Measurements from ENCODE around the gene TNFAIP8L1. TPM values are rescaled to one million over a fixed set of nuclear protein-coding genes. Genes with fewer than 3 reads are reported as not detected.

Gene TNFAIP8L1
- total and polyA plus RNA-seq, 4 donors = 15.6 to 29.0 (median 20.1) TPM

GRCh38 chr19:4633140-4633967 is 6.0 kb upstream of the TNFAIP8L1 start:
- no peak for DNase-seq (ENCODE audit: low spot score)
- Histone ChIP-seq H3K27ac (ENCODE audit: low read depth in 1 of 2, low read length in 2 of 2) (no peak overlapping the region), H3K4me3 (ENCODE audit: low read depth in 1 of 3, low read length in 3 of 3) (no peak overlapping the region), H3K27me3 (ENCODE audit: control insufficient read depth in 4 of 4, insufficient read depth in 4 of 4, low read length in 3 of 4) (no peaks in the 10 kb centered on the region), H3K9ac (ENCODE audit: low read depth in 1 of 2, low read length in 2 of 2) (no peak overlapping the region), H3K4me1 (ENCODE audit: control insufficient read depth in 4 of 4, insufficient read depth in 4 of 4, low read length in 3 of 4) (peaks cover 0 to 17% (median 8%) of the 10 kb centered on the region in 4 donors), H3K9me3 (ENCODE audit: control insufficient read depth in 4 of 4, low read length in 3 of 4) (no peaks in the 10 kb centered on the region), H3K36me3 (ENCODE audit: control insufficient read depth in 4 of 4, insufficient read depth in 3 of 4, low read depth in 1 of 4, low read length in 3 of 4) (no peaks in the 10 kb centered on the region)
- no peak for TF ChIP-seq MAX (IDR thresholded peaks at IDR 0.05)
- no peak for TF ChIP-seq YY1 (IDR thresholded peaks at IDR 0.05)
- TF ChIP-seq CTCF (IDR thresholded peaks at IDR 0.05; ENCODE audit: low read depth, low read length, missing input control) = peak; percentile 81
- no peak for TF ChIP-seq ATF3 (IDR thresholded peaks at IDR 0.05)
- peak; percentile 70 to 84 for TF ChIP-seq RAD21 (IDR thresholded peaks at IDR 0.05)
- 37% methylated on average over 14 of the region's 14 CpGs for WGBS

- WGBS = 47% methylated on average over 13 of the region's 13 CpGs
- Histone ChIP-seq H3K4me3 (ENCODE audit: low read depth in 1 of 3, low read length in 3 of 3) (peak overlapping the region in 2 of 3 donors; percentile 48 to 55), H3K4me1 (ENCODE audit: control insufficient read depth in 4 of 4, insufficient read depth in 4 of 4, low read length in 3 of 4) (peaks cover under 1 to 24% (median 18%) of the 10 kb centered on the region in 4 donors)
Measured at GRCh38 chr19:4635754-4636116, 3.6 kb upstream of the TNFAIP8L1 start.

More at GRCh38 chr19:4635754-4636116, 3.6 kb upstream of the TNFAIP8L1 start:
- Histone ChIP-seq H3K9ac (ENCODE audit: low read depth in 1 of 2, low read length in 2 of 2) (peak overlapping the region in 1 of 2 donors; percentile 50), H3K27ac (ENCODE audit: low read depth in 1 of 2, low read length in 2 of 2) (no peak overlapping the region), H3K9me3 (ENCODE audit: control insufficient read depth in 4 of 4, low read length in 3 of 4) (no peaks in the 10 kb centered on the region), H3K36me3 (ENCODE audit: control insufficient read depth in 4 of 4, insufficient read depth in 3 of 4, low read depth in 1 of 4, low read length in 3 of 4) (no peaks in the 10 kb centered on the region), H3K27me3 (ENCODE audit: control insufficient read depth in 4 of 4, insufficient read depth in 4 of 4, low read length in 3 of 4) (no peaks in the 10 kb centered on the region)
- no peak for TF ChIP-seq HNF4A (conservative IDR thresholded peaks at IDR 0.05)
- TF ChIP-seq RAD21 (IDR thresholded peaks at IDR 0.05) = no peak
- TF ChIP-seq FOXA2 (IDR thresholded peaks at IDR 0.05) = no peak
- no peak for TF ChIP-seq YY1 (IDR thresholded peaks at IDR 0.05)
- no peak for TF ChIP-seq ZBTB33 (IDR thresholded peaks at IDR 0.05)
- no peak for TF ChIP-seq HNF4G (IDR thresholded peaks at IDR 0.05)
- TF ChIP-seq MAX (IDR thresholded peaks at IDR 0.05) = no peak
- no peak for TF ChIP-seq TAF1 (conservative IDR thresholded peaks at IDR 0.05)
- TF ChIP-seq REST (IDR thresholded peaks at IDR 0.05) = no peak
- TF ChIP-seq CTCF (IDR thresholded peaks at IDR 0.05; ENCODE audit: low read depth, low read length, missing input control) = no peak
- no peak for TF ChIP-seq NR2F2 (IDR thresholded peaks at IDR 0.05)
- no peak for TF ChIP-seq SP1 (IDR thresholded peaks at IDR 0.05)
- no peak for TF ChIP-seq GABPA (IDR thresholded peaks at IDR 0.05 in 1 of 2, conservative IDR thresholded peaks at IDR 0.05 in 1 of 2)
- no peak for TF ChIP-seq ATF3 (IDR thresholded peaks at IDR 0.05)
- DNase-seq (ENCODE audit: low spot score) = no peak

Data from liver (tissue), 9 donors.